Amniotic epithelial cell (primary cell): ENCODE data around the gene PPP2R2D.

Experiments used
- DNase-seq: peaks from one replicate; pipeline ENCODE4 v3.0.0-alpha.2; 2010; ENCODE audit warnings: low read depth

The PPP2R2D gene

DNA sequence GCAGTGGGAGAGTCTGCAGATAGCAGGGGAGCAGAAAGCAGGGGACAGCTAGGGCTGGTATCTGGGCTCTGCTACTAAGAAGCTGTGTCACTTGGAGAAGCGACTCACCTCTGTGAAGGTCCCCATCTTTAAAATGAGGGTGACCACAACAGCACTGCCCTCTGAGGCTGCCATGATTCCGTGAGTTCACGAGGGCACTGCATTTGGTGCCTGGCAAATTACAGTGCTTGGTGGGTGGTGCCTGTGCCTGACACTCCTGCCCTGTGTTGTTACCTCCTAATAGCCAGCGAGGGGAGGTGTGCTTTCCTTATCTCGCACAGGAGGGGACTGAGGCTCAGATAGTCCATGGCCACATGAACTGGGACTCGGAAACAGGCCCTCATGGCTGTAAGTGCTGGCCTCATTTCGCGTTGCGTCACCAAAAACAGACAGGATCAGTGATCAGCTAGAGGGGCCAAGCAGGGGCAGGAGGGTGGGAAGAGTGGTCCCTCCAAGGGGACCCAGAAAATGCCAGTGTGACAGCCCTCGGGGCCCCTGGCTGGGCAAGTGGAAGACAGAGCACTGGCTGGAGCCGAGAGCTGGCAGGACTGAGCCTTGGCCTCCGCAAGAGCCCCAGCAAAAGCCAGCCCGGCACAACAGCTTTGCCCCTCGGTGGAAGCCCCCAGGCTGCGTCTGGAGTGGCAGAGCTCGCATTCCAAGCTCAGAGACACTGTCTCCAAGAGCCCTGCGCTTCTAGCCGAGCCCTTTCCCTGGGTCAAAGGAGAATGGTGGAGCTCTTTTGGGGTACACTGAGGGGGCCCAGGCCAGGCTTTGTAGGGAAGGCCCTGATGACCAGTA lies 98.3 kb downstream of the PPP2R2D start:
- DNase-seq: no peak

- peak; percentile 60 for DNase-seq
Observed at GRCh38 chr10:132001238-132001972, 100.6 kb downstream of the PPP2R2D start.

- DNase-seq: no peak
Observed at GRCh38 chr10:132002004-132002403, 101.2 kb downstream of the PPP2R2D start.

DNA sequence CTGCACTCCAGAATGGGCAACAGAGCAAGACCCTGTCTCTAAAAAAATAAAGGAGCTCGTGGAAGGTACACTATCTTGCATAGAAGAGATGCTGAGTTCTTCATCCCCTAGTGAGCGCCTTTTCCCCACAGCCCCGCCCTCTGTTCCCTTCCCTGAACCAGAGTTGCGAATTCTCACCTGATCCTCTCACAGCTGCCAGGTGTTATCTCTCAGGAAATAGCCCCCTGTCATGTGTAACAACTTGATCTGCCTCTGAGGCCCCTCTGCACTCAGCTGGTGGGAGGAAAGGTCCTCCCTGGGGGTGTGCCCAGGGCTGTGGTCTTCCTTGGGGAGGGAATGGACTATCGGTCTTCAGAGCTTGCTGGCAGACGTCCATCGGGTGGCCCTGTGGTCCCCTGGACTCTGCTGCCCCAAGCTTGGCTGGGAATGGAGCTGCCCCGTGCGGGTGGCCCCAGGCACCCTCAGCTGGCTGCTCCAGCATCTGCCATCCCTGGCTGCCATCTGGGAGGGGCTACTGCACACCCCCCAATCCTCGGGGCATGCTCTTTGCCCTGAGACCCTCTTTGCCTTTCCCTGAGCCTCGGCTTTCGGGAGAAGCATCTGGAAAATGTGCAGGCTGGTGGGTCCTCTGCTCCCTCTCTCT lies 102.6 kb downstream of the PPP2R2D start:
- DNase-seq: no peak

DNA sequence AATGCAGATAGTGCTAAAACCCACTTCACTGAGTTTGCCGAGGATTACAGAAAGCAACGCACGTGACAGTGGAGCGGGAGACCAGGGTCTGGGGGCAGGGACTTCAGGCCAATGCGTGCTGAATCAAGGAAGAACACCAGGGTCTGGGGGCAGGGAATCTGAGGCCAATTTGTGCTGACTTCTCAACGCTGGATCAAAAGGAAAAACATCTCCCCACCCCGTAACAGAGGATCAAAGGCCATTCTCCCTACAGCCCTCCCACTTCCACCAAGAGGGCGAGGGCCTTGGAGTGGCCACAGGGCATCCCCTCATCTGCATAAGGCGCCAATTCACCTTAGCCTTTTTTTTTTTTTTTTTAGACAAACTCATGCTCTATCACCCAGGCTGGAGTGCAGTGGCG lies 103.2 kb downstream of the PPP2R2D start:
- no peak for DNase-seq

GRCh38 chr10:132005147-132005546 lies 104.3 kb downstream of the PPP2R2D start:
- DNase-seq: no peak

DNA sequence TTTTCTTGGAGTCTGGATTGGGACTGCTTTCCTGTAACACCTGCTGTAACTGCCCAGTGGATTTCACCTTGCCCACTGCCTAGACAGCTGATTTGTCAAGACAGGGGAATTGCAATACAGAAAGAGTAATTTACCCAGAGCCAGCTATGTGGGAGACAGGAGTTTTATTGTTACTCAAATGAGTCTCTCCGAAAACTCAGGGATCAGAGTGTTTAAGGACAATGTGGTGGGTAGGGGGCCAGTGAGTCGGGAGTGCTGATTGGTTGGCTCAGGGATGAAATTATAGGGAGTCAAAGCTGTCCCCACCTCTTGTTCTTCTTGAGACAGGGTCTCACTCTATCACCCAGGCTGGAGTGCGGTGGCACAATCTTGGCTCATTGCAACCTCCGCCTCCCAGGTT lies 106.2 kb downstream of the PPP2R2D start:
- DNase-seq: no peak

DNA sequence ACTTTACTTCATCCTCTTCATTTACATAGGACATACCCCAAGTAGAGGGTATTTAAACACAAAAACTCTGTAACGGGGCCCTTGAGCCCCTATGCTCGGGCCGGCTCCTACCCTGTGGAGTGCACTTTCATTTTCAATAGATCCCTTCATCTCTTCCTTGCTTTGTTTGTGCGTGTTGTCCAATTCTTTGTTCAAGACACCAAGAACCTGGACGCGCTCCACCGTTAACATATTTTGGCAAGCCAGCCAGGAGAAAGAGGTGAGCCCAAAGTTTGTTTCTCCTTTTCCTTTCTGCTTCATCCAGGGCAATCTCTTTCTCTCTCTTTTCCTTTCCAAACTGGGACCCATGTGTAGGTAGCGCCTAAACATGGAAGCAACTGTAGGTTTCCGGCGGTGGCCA lies 106.9 kb downstream of the PPP2R2D start:
- no peak for DNase-seq
